HG03095 (cell line): ENCODE measurements around the gene SPHK1.

Experiments
- ATAC-seq: cut with Tn5 transposase; IDR thresholded peaks from one replicate; pipeline ENCODE4 v1.9.1; 2021; ENCODE audit warnings: moderate library complexity; ENCODE audit not compliant: unreplicated experiment

SPHK1 gene

GRCh38 chr17:76431509-76431908 lies 47.1 kb downstream of the SPHK1 start:
- ATAC-seq = no peak

GRCh38 chr17:76432004-76432403 lies 47.6 kb downstream of the SPHK1 start:
- ATAC-seq = no peak

- ATAC-seq = no peak
These were observed 48.4 kb downstream of the SPHK1 start for GRCh38 chr17:76432712-76433336.

- no peak for ATAC-seq
These were observed 49.3 kb downstream of the SPHK1 start for GRCh38 chr17:76433693-76434092.

- ATAC-seq = no peak
These were observed 50.5 kb downstream of the SPHK1 start for GRCh38 chr17:76434870-76435269.

GRCh38 chr17:76435751-76436150 lies 51.3 kb downstream of the SPHK1 start:
- no peak for ATAC-seq
